ENCODE measurements around the gene CINP. TPM values are rescaled to one million over a fixed set of nuclear protein-coding genes. Genes with fewer than 3 reads are reported as not detected.
A peak's percentile ranks its signal among the peaks of the same experiment; 100 is the strongest.

The CINP gene
- total and polyA plus RNA-seq, 4 donors, result 25.1 to 34.6 (median 30.2) TPM

DNA sequence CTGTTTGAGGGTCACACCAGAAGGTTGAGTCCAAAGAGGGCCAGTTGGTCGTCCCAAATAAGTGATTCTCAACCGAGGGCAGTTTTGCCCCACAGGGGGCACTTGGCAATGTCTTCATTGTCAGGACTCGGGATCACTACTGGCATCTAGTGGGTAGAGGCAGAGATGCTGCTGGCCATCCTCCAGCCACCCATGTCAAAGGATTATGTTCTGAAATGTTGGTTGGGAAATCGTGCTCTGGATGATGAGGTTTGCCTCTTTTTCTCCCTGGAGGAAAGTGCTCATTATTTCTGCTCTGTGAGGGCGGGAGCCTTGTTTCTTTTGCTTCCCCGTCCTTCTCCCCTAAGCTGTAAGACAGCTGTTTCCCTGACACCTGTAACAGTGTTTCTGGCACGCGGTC, 39.6 kb downstream of the CINP start:
- TF ChIP-seq TAF1 (conservative IDR thresholded peaks at IDR 0.05) (no peak), SP1 (IDR thresholded peaks at IDR 0.05) (peak; percentile 20), FOXA1 (IDR thresholded peaks at IDR 0.05) (no peak), GABPA (IDR thresholded peaks at IDR 0.05 in 1 of 2, conservative IDR thresholded peaks at IDR 0.05 in 1 of 2) (no peak), HNF4A (conservative IDR thresholded peaks at IDR 0.05) (peak; percentile 22 to 41), RAD21 (IDR thresholded peaks at IDR 0.05) (peak; percentile 64 to 72), YY1 (IDR thresholded peaks at IDR 0.05) (peak; percentile 34)
- TF ChIP-seq, protein P1, sequence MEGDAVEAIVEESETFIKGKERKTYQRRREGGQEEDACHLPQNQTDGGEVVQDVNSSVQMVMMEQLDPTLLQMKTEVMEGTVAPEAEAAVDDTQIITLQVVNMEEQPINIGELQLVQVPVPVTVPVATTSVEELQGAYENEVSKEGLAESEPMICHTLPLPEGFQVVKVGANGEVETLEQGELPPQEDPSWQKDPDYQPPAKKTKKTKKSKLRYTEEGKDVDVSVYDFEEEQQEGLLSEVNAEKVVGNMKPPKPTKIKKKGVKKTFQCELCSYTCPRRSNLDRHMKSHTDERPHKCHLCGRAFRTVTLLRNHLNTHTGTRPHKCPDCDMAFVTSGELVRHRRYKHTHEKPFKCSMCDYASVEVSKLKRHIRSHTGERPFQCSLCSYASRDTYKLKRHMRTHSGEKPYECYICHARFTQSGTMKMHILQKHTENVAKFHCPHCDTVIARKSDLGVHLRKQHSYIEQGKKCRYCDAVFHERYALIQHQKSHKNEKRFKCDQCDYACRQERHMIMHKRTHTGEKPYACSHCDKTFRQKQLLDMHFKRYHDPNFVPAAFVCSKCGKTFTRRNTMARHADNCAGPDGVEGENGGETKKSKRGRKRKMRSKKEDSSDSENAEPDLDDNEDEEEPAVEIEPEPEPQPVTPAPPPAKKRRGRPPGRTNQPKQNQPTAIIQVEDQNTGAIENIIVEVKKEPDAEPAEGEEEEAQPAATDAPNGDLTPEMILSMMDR (IDR thresholded peaks at IDR 0.05; ENCODE audit: low read depth, low read length, missing input control), result peak; percentile 54
- TF ChIP-seq, protein P2, sequence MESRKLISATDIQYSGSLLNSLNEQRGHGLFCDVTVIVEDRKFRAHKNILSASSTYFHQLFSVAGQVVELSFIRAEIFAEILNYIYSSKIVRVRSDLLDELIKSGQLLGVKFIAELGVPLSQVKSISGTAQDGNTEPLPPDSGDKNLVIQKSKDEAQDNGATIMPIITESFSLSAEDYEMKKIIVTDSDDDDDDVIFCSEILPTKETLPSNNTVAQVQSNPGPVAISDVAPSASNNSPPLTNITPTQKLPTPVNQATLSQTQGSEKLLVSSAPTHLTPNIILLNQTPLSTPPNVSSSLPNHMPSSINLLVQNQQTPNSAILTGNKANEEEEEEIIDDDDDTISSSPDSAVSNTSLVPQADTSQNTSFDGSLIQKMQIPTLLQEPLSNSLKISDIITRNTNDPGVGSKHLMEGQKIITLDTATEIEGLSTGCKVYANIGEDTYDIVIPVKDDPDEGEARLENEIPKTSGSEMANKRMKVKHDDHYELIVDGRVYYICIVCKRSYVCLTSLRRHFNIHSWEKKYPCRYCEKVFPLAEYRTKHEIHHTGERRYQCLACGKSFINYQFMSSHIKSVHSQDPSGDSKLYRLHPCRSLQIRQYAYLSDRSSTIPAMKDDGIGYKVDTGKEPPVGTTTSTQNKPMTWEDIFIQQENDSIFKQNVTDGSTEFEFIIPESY (IDR thresholded peaks at IDR 0.05), result no peak
- TF ChIP-seq, protein P3, sequence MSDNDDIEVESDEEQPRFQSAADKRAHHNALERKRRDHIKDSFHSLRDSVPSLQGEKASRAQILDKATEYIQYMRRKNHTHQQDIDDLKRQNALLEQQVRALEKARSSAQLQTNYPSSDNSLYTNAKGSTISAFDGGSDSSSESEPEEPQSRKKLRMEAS (IDR thresholded peaks at IDR 0.05), result peak; percentile 23
- TF ChIP-seq, protein P4, sequence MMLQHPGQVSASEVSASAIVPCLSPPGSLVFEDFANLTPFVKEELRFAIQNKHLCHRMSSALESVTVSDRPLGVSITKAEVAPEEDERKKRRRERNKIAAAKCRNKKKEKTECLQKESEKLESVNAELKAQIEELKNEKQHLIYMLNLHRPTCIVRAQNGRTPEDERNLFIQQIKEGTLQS (IDR thresholded peaks at IDR 0.05), result no peak
- no peak overlapping the region for H3K9ac ChIP-seq (ENCODE audit: low read depth in 1 of 2, low read length in 2 of 2)
- H3K4me3 ChIP-seq (ENCODE audit: low read depth in 1 of 3, low read length in 3 of 3), result no peak overlapping the region
- no peaks in the 10 kb centered on the region for H3K9me3 ChIP-seq (ENCODE audit: control insufficient read depth in 4 of 4, low read length in 3 of 4)
- no peaks in the 10 kb centered on the region for H3K27me3 ChIP-seq (ENCODE audit: control insufficient read depth in 4 of 4, insufficient read depth in 4 of 4, low read length in 3 of 4)
- peaks cover 0 to 5% (median 0%) of the 10 kb centered on the region in 4 donors for H3K36me3 ChIP-seq (ENCODE audit: control insufficient read depth in 4 of 4, insufficient read depth in 3 of 4, low read depth in 1 of 4, low read length in 3 of 4)
- DNase-seq (ENCODE audit: low spot score), result no peak
- no peak overlapping the region for H3K27ac ChIP-seq (ENCODE audit: low read depth in 1 of 2, low read length in 2 of 2)
- WGBS, result 34% methylated on average over 8 of the region's 8 CpGs
- H3K4me1 ChIP-seq (ENCODE audit: control insufficient read depth in 4 of 4, insufficient read depth in 4 of 4, low read length in 3 of 4), result peaks cover 4 to 30% (median 22%) of the 10 kb centered on the region in 4 donors

GRCh38 chr14:102321456-102322422, 41.0 kb downstream of the CINP start:
- H3K27me3 ChIP-seq (ENCODE audit: control insufficient read depth in 4 of 4, insufficient read depth in 4 of 4, low read length in 3 of 4), result no peaks in the 10 kb centered on the region
- no peak overlapping the region for H3K9ac ChIP-seq (ENCODE audit: low read depth in 1 of 2, low read length in 2 of 2)
- no peaks in the 10 kb centered on the region for H3K9me3 ChIP-seq (ENCODE audit: control insufficient read depth in 4 of 4, low read length in 3 of 4)
- H3K27ac ChIP-seq (ENCODE audit: low read depth in 1 of 2, low read length in 2 of 2), result no peak overlapping the region
- H3K4me1 ChIP-seq (ENCODE audit: control insufficient read depth in 4 of 4, insufficient read depth in 4 of 4, low read length in 3 of 4), result peaks cover 4 to 40% (median 30%) of the 10 kb centered on the region in 4 donors
- DNase-seq (ENCODE audit: low spot score), result no peak
- H3K4me3 ChIP-seq (ENCODE audit: low read depth in 1 of 3, low read length in 3 of 3), result no peak overlapping the region
- WGBS, result 90% methylated on average over 12 of the region's 12 CpGs
- peaks cover 0 to 5% (median 0%) of the 10 kb centered on the region in 4 donors for H3K36me3 ChIP-seq (ENCODE audit: control insufficient read depth in 4 of 4, insufficient read depth in 3 of 4, low read depth in 1 of 4, low read length in 3 of 4)
- TF ChIP-seq REST (IDR thresholded peaks at IDR 0.05) (no peak), HNF4A (conservative IDR thresholded peaks at IDR 0.05) (no peak), JUND (IDR thresholded peaks at IDR 0.05) (no peak), SP1 (IDR thresholded peaks at IDR 0.05) (no peak), NR2F2 (IDR thresholded peaks at IDR 0.05) (no peak), EGR1 (IDR thresholded peaks at IDR 0.05; ENCODE audit: low read depth in 2 of 2) (no peak), TAF1 (conservative IDR thresholded peaks at IDR 0.05) (no peak), HNF4G (IDR thresholded peaks at IDR 0.05) (no peak)
- TF ChIP-seq, protein P3 (IDR thresholded peaks at IDR 0.05), result no peak
- TF ChIP-seq, protein P4 (IDR thresholded peaks at IDR 0.05), result no peak

All from liver (tissue), 9 donors.